ENCODE measurements around the gene SRP9. TPM values are rescaled to one million over a fixed set of nuclear protein-coding genes. Genes with fewer than 3 reads are reported as not detected.

Gene SRP9
- polyA plus RNA-seq, 6 donors from 2014 or later = 219 to 374 (median 278) TPM

DNA sequence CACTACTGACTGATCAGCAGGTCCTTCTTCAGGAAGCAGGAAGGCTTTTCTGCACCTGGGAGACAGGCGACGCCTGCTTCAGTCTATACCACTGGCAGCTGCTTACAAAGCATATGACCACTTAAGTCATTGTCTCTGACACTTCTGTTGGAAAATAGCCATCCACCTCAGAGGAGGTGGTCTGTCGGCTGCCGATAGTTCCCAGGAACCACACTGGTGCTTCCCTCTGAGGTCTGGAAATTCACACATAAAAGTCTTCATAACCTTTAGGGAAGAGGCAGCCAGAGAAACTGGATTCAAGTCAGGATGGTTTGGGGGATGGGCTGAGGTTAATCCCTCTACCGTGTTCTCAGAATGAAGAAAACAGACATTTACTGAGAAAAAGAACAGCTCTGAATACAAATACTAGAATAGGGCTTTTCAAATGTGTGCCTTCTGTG, 15.6 kb upstream of the SRP9 start:
- peaks cover 0 to 1% (median 0%) of the 10 kb centered on the region in 7 donors for H3K9me3 Mint-ChIP-seq
- peaks cover 4 to 19% (median 8%) of the 10 kb centered on the region in 3 donors for H3K4me1 Mint-ChIP-seq
- ATAC-seq (ENCODE audit: low read depth in 2 of 2) (no peak), DNase-seq (no peak)
- H3K27me3 Mint-ChIP-seq = no peaks in the 10 kb centered on the region
- no peaks in the 10 kb centered on the region for H3K36me3 Mint-ChIP-seq
- H3K4me3 Mint-ChIP-seq = no peak overlapping the region
- H3K27ac Mint-ChIP-seq = no peak overlapping the region

DNA sequence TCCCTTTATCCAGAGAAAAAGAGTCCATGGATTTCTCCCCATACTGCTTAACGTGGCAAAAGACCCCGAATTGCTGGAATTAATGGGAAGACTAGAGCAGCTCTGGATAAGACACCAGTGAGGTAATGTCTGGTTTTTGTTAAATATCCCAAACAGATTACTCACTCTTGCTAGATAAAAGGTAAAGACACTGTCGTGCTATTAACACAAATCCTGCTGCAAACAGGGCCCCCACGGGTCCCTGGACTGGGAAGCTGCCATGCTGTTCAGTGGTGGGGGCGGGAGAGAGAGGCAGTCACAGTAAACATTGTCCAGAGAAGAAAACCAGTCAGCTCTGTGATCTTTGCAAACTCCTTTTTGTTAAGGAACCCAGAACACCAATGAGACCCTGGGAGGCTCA, 15.2 kb upstream of the SRP9 start:
- Mint-ChIP-seq H3K27ac (no peak overlapping the region), H3K27me3 (no peaks in the 10 kb centered on the region), H3K9me3 (peaks cover 0 to 1% (median 0%) of the 10 kb centered on the region in 7 donors), H3K4me1 (peaks cover 4 to 19% (median 8%) of the 10 kb centered on the region in 3 donors), H3K36me3 (no peaks in the 10 kb centered on the region), H3K4me3 (no peak overlapping the region)
- DNase-seq (no peak), ATAC-seq (ENCODE audit: low read depth in 2 of 2) (no peak)

DNA sequence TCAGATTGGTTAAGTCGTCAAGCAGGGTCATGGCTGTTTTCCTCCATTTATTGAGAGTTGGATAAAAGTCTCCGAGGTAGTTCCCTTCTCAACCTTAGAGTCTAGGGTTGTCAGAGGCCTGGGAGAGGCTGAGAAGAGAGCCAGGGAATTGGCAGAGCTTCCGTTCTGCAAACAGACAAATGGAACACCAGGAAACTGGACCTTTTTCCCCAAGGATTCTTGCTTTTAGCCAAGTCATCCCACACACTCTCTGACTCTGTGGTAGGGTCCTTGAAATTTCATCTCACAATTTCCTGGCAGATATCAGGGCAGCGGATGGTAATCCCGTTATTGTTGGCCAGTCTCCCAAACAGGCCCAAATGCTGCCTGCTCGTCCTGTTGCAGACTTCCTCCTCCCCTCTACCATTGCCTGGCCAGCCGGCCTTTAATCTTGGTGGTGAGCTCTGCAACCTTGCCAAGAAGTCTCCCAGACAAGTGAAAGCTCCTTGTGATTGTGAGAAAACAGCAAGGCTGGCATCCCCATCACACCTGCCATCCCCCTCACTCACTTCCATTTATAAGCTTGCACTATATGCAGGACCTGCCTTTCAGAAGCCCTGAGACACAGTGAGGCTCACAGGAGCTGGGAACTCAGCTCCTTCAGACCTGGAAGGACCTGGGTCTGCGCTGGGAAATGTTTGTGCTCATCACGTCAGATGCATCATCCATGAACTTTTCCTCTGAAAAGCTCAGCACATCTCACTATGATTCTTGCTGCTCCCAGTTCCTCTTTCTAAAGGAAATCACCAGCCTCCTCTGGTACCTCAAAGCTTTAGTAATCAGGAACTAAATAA, 13.7 kb upstream of the SRP9 start:
- no peak for DNase-seq
- ATAC-seq (ENCODE audit: low read depth in 2 of 2) = no peak
- Mint-ChIP-seq H3K27ac (no peak overlapping the region), H3K36me3 (no peaks in the 10 kb centered on the region), H3K9me3 (no peaks in the 10 kb centered on the region), H3K27me3 (no peaks in the 10 kb centered on the region), H3K4me3 (no peak overlapping the region), H3K4me1 (peaks cover 4 to 14% (median 8%) of the 10 kb centered on the region in 3 donors)

DNA sequence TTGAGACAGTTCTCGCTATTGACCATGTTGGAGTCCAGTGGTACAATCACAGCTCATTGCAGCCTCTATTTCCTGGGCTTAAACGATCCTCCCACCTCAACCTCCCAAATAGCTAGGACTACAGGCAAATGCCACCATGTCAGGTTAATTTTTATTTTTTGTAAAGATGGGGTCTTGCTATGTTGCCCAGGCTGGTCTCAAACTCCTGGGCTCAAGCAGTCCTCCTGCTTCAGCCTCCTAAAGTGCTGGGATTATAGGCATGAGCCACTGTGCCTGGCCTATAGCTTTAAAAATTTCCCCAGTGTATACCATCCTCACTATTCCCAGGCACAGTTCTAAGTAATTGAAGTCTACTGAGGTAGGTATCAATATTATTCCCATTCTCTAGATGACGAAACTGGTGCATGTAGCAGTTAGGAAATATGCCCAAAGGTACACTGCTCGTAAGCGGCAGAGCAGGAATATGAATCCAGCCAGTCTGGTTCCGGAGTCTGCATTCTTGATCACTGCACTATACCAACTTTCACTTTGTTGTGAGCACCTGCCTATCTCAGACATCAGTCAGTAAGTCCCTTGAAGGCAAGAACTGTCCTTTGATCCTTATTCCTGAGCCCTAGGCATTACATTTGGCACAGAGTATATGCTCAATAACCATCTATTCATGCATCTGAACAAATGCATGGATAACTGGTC, 11.5 kb upstream of the SRP9 start:
- no peaks in the 10 kb centered on the region for H3K27me3 Mint-ChIP-seq
- no peaks in the 10 kb centered on the region for H3K36me3 Mint-ChIP-seq
- no peak overlapping the region for H3K4me3 Mint-ChIP-seq
- peaks cover 4 to 14% (median 8%) of the 10 kb centered on the region in 3 donors for H3K4me1 Mint-ChIP-seq
- H3K27ac Mint-ChIP-seq = no peak overlapping the region
- no peak for DNase-seq
- no peak for ATAC-seq (ENCODE audit: low read depth in 2 of 2)
- no peaks in the 10 kb centered on the region for H3K9me3 Mint-ChIP-seq

DNA sequence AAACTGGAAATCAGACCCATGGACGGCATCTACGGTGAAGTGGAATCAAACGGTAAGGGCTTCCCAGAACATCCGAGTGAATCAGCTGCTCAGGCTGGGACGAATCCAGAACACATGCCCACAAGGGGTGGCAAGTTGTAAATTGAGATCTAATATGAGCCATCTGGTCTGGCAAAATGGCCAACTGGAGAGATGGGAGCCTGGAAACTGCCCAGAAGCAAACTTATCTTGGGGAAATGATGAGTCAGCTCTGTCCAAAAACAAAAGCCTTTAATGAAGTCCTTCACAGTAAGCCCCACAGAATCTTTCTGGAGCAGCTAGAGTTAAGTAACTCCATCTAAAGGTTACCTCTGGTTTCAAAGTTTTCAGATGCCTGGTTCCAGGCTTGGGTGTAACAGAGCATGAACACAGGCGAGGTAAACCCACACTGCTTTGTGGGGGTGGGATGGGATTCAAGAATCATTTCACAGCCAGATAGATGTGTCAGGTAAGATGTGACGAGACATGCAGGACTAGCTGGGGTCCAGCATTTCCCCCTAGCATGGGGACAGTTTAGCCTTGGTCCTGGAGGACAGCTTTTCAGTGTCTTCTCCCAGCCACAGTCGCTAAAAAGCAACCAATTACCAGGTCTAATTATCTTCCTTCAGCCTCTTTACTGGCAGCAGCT, 10.5 kb upstream of the SRP9 start:
- DNase-seq (no peak), ATAC-seq (ENCODE audit: low read depth in 2 of 2) (no peak)
- Mint-ChIP-seq H3K36me3 (no peaks in the 10 kb centered on the region), H3K27me3 (no peaks in the 10 kb centered on the region), H3K4me1 (peaks cover 4 to 16% (median 8%) of the 10 kb centered on the region in 3 donors), H3K4me3 (no peak overlapping the region), H3K9me3 (no peaks in the 10 kb centered on the region), H3K27ac (peak overlapping the region in 1 of 6 donors; percentile 52)

DNA sequence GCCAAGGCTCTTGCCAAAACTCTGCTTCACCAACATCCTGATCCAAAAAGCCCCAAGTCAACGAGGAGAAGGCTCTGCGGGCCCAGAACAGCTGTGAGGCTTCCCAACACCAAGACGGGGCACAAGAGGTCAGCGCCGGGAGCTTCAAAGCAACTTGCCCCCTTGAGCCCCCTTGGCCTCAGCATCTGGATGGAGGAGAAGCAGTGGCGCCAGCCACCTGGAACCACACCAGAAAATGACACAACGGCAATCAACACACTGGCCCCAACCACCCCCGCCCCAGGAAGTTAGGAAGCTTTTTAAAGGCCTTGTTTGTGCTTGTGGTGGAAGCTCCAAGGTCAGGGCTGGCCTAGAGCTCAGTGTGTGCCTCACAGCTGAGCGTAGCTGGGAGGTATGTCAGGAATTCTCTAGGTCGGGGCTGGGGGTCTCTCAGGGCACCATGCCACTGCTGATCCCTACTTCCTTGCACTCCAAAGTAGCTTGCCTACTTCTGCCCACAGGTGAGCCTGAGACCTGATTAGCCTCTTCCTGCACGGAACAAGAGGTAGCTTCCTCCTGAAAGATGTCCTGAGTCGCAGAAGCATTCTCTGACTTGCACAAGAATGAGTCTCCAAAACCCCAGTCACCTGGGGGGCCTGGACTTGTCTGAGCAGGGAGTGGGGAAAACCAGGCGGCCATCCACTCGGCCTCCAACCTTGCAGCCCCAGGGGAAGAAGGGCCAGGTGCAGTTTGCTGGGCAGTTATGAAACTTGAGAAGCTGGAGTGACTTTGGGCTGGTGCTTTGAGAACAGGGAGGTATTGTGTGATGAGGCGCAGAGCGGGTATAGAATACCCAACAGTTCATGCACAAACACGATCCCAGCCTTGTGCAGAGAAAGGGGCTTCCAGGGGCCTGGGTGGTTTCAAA, 9.7 kb upstream of the SRP9 start:
- peak overlapping the region in 1 of 6 donors; percentile 52 for H3K27ac Mint-ChIP-seq
- ATAC-seq (ENCODE audit: low read depth in 2 of 2) = no peak
- H3K4me1 Mint-ChIP-seq = peaks cover 4 to 20% (median 8%) of the 10 kb centered on the region in 3 donors

DNA sequence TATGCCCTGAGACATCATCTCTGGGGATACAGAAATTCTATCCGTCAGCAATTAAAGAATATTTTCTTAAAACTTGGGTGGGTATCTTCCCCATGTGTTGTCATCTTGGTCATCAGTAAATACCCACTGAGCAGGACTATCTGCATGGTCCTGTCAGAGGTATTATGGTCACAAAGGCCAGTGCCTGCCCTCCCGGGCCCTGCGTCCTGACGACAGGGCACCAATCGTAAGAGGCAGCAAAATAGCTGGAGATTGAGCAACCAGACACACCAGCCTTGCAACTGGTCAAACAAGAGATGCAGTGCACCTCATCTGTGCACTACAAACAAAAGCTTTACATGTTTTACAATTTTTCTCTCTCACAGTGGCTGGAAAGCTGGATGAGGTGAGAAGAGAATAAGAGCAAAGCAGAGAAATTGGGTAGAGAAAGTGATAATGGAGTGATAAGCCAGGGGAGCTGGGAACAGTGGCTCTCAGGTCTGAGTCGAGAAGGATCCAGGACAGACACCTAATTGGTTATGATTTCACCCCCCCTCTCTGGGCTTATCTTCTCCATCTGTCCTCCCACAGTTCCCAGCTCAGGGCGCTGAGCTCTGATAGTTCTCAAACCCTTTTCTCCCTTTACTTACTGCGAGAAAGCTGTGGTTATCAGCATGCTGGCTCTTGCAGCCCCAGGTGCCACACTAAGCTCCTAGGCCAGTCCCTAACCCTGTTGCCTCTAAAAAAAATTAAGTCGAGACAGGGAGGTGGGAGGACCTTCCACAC, 8.8 kb upstream of the SRP9 start:
- peaks cover 4 to 24% (median 8%) of the 10 kb centered on the region in 3 donors for H3K4me1 Mint-ChIP-seq
- peak overlapping the region in 1 of 6 donors; percentile 15 for H3K27ac Mint-ChIP-seq
- no peaks in the 10 kb centered on the region for H3K36me3 Mint-ChIP-seq
- DNase-seq (no peak), ATAC-seq (ENCODE audit: low read depth in 2 of 2) (no peak)
- H3K4me3 Mint-ChIP-seq = no peak overlapping the region
- no peaks in the 10 kb centered on the region for H3K9me3 Mint-ChIP-seq
- no peaks in the 10 kb centered on the region for H3K27me3 Mint-ChIP-seq

More for the DNA sequence above, 9.7 kb upstream of the SRP9 start:
- no peak overlapping the region for H3K4me3 Mint-ChIP-seq
- no peaks in the 10 kb centered on the region for H3K36me3 Mint-ChIP-seq
- H3K9me3 Mint-ChIP-seq = no peaks in the 10 kb centered on the region
- H3K27me3 Mint-ChIP-seq = no peaks in the 10 kb centered on the region
- no peak for DNase-seq

DNA sequence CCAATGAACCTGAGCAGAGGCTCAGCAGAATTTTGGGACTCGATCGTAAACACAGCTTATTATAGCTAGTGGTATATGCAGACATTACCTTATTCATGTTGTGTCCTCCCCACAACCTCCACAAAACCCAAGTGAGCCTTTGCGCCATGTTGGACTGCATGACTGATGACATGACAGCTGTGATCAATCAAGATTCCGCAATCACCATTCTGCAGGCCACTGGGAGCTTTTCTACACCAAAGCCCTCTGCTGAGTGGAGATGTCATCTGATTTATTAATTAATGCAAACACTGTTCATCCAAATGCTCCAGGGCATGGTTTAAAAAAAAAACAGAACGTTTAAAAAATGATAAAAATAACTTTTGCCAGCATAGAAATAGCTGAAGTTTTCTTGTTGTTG, 7.9 kb upstream of the SRP9 start:
- Mint-ChIP-seq H3K27me3 (no peaks in the 10 kb centered on the region), H3K36me3 (no peaks in the 10 kb centered on the region), H3K27ac (peak overlapping the region in 1 of 6 donors; percentile 0), H3K9me3 (no peaks in the 10 kb centered on the region), H3K4me3 (no peak overlapping the region), H3K4me1 (peaks cover under 1 to 18% (median 2%) of the 10 kb centered on the region in 3 donors)
- ATAC-seq (ENCODE audit: low read depth in 2 of 2) (no peak), DNase-seq (no peak)

DNA sequence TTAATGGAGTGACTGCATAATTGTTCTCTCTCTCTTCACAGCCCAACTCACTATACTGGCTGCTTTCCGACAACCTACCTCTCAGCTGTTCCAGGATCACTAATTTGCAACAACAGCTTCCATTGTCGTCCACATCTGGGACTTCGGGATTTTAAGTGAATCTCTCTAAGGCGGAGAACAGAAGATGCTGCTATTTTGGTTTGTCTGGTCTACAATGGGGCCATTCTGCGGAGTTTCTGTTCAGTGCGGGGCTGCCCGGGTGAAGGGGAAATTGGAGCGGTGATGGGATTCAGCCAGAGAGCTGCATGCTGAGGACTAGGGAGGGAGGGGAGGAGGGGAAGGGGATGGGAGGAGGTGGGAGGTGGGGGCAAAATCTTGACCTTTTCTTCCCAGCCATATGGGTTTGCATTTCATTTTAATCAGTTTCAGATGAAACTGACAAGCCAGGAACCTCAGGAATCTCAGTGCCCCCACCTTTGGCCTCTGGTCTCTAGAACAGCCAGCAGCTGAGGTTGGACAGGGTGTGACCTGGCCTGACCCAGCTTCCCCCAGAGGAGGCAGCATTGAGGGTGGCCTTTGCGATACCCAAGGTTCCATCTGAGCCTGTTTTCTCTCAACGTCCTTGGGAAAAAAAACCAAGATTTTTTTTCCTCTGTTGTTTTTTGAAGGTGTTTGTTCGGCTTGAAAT, 6.9 kb upstream of the SRP9 start:
- ATAC-seq (ENCODE audit: low read depth in 2 of 2) (no peak), DNase-seq (no peak)
- peaks cover 5 to 19% (median 7%) of the 10 kb centered on the region in 3 donors for H3K4me1 Mint-ChIP-seq
- no peak overlapping the region for H3K4me3 Mint-ChIP-seq
- no peaks in the 10 kb centered on the region for H3K36me3 Mint-ChIP-seq
- H3K27me3 Mint-ChIP-seq = no peaks in the 10 kb centered on the region
- H3K27ac Mint-ChIP-seq = no peak overlapping the region
- no peaks in the 10 kb centered on the region for H3K9me3 Mint-ChIP-seq

DNA sequence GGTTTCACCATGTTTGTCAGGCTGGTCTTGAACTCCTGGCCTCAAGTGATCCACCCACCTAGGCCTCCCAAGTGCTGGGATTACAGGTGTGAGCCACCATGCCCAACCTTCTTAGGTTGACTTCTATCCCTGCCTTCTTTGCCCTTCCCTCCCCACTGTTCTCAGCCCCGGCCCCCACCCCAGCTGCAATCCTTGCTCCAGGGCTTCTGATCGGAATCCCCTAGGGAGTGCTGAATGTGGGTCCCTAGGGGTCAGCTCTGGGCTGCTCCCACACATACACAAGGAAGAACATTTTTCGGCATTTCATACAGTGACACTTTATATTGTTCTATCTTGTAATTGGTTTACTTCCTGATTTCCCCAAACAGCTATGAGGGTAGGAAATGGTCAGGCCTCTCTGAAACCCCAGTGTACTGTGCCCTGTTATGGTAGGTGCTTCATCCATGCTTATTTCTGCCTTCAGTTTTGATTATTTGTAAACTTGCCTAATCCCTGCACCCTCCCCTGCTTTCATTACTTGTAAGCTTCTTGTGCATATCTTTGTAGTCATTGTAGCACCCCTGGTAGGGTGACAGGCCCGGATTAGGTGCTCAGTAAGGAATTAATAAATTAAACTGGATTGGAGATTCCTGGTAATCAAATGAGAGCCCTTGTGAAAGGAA, 5.8 kb upstream of the SRP9 start:
- H3K27ac Mint-ChIP-seq = no peak overlapping the region

DNA sequence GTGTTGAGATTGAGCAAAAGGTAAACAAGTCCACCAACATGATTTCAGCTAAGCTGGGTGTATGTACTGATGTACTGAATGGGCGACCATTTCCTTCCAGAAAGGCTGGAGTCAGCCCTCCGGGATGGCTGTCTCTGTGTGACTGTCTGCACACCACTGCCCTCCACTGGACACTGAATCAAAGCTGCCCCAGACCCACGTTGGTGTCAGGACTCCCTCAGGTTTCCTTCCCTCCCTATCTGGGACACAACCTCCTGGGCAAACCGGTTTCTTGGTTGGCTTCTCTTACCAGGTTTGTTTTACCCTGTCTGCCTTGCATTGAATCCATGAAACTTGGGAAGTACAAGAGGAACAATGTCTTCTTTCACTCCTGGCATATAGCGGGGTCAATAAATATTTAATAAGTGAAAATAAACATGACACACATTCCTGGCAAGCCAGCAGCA, 5.3 kb upstream of the SRP9 start:
- Mint-ChIP-seq H3K27me3 (no peaks in the 10 kb centered on the region), H3K36me3 (no peaks in the 10 kb centered on the region), H3K9me3 (no peaks in the 10 kb centered on the region), H3K27ac (no peak overlapping the region), H3K4me3 (no peak overlapping the region), H3K4me1 (peaks cover 5 to 15% (median 7%) of the 10 kb centered on the region in 3 donors)
- peak; percentile 19 for DNase-seq
- peak; percentile 47 to 63 for ATAC-seq (ENCODE audit: low read depth in 2 of 2)

More for the DNA sequence above, 5.8 kb upstream of the SRP9 start:
- no peaks in the 10 kb centered on the region for H3K27me3 Mint-ChIP-seq
- ATAC-seq (ENCODE audit: low read depth in 2 of 2) (no peak), DNase-seq (no peak)
- no peak overlapping the region for H3K4me3 Mint-ChIP-seq
- H3K4me1 Mint-ChIP-seq = peaks cover 5 to 15% (median 7%) of the 10 kb centered on the region in 3 donors
- H3K9me3 Mint-ChIP-seq = no peaks in the 10 kb centered on the region
- H3K36me3 Mint-ChIP-seq = no peaks in the 10 kb centered on the region
